Gastrocnemius medialis (tissue), 4 donors: ENCODE results near the gene ADAMTSL2.

Source experiments
- POLR2A ChIP-seq, 2 donors: fragments of 450-650 bp; IDR thresholded peaks; one replicate each; pipeline ENCODE4 v1.6.1; 2017; ENCODE audit warnings: antibody characterized with exemption in 2 of 2, mild to moderate bottlenecking in 2 of 2, moderate library complexity in 2 of 2
- TF ChIP-seq, protein P1 (sequence below), 5 experiments: fragments of 450-650 bp in 3 of 5; fragments of 200-600 bp in 2 of 5; sonication (generic) in 2 of 5; IDR thresholded peaks in 4 of 5; conservative IDR thresholded peaks in 1 of 5; 1 replicate in 4 of 5; 2 replicates in 1 of 5; pipeline ENCODE4 v1.5.1; 2016 to 2019; ENCODE audit warnings: antibody characterized with exemption in 5 of 5, mild to moderate bottlenecking in 3 of 5, moderate library complexity in 3 of 5

DNA sequence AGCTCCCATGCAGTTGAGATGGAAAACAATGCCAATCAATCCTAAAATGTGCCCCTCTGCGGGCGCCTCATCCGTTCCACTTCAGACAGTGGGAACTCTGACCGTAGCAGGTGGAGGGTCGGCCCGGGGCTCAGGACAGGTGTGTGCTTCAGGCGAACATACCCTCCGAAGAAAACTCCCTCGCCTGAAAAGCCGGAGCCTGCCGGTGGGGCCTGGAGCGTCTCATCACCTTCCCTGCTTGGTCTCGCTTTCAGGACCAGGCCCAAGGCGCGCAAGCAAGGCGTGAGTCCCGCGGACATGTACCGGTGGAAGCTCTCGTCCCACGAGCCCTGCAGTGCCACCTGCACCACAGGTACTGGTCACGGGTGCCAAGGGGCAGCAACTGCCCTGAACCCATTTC, 26.4 kb downstream of the ADAMTSL2 start:
- TF ChIP-seq, protein P1, sequence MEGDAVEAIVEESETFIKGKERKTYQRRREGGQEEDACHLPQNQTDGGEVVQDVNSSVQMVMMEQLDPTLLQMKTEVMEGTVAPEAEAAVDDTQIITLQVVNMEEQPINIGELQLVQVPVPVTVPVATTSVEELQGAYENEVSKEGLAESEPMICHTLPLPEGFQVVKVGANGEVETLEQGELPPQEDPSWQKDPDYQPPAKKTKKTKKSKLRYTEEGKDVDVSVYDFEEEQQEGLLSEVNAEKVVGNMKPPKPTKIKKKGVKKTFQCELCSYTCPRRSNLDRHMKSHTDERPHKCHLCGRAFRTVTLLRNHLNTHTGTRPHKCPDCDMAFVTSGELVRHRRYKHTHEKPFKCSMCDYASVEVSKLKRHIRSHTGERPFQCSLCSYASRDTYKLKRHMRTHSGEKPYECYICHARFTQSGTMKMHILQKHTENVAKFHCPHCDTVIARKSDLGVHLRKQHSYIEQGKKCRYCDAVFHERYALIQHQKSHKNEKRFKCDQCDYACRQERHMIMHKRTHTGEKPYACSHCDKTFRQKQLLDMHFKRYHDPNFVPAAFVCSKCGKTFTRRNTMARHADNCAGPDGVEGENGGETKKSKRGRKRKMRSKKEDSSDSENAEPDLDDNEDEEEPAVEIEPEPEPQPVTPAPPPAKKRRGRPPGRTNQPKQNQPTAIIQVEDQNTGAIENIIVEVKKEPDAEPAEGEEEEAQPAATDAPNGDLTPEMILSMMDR (IDR thresholded peaks at IDR 0.05 in 4 of 5, conservative IDR thresholded peaks at IDR 0.05 in 1 of 5): no peak
- no peak for TF ChIP-seq POLR2A (IDR thresholded peaks at IDR 0.05)
